ENCODE data around the gene TMEM14A.
"Not testable (repeated sequence)": the region's sequence is repeated elsewhere in the genome, so short reads cannot be mapped to it uniquely, and the experiment has no call there.

Gene TMEM14A, protein sequence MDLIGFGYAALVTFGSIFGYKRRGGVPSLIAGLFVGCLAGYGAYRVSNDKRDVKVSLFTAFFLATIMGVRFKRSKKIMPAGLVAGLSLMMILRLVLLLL
- total RNA-seq = 3.4 to 8.9 reads per million in 2 experiments

DNA sequence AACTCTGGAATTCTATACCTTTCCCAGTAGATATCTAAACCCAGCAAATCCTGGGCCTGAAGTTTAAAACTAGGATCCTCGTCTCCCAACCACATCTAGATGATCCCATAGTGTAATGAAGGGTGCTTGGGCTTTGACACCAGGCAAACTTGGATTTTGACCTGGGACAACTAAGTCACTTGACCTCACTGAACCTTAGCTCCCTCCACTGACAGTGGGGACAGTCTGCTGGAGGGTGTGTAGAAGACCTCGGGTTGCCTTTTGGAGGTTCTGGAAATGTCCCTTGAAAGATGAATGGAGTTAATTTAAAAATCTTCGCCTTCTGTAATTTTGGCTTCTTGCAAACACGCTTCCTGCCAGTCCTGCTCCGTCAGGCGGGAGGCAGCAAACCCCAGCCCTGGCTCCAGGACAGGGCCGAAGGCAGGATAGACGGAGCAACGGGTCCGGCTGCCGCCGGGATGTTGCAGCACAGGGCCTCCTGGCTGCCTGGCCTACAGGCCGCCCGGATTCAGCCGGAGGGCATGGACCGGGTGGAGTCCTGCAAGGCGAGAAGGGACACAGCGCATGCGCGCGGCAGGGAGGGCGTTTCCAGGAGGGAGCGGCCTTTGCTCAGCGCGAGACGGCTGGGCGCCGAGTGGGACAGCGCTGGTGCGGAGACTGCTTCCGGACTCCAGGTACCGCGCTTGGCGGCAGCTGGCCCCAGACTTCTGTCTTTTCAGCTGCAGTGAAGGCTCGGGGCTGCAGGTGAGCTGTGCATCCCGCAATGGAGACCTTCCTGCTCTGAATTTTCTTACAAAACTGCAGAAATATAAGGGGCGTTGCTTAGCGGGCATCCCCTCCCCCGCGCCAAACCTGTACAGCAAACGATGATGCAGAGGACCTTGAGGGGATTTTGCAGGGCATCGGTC, at the start of gene TMEM14A:
Gene TMEM14A (plus strand): TSS at position 612 of the 908 bp plus-strand sequence. CDS start 5,990 bp downstream, outside the sequence.
- DNase-seq (ENCODE audit: low read depth) = peak; percentile 82

DNA sequence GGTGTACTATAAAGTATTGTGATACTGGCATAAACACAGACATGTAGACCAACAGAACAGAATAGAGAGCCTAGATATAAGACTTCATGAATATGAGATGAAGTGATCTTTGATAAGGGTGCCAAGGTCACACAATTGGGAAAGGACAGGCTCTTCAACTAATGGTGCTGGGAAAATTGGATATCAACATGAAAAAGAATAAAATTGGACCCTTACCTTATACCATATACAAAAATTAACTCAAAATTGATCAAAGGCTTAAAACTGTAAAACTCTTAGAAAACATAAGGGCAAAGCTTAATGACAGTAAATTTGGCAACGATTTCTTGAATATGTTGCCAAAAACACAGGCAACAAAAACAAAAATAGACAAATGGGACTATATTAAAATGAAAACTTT, 49.3 kb upstream of the TMEM14A start:
- no peak for DNase-seq (ENCODE audit: low read depth)

DNA sequence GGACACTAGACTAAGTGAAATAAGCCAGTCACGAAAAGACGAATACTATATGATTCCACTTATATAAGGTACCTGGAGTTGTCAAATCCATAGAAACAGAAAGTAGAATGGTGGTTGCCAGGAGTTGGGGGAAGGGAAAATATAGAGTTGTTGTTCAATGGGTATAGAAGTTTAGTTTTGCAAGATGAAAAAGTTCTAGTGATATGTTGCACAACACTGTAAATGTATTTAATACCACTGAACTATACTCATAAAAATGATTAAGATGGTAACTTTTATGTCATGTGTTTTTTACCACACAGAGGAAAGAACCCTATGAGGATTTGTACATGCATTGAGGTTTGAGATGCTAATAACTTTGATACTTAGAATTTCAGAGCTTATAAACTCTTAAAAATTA, 48.1 kb upstream of the TMEM14A start:
- DNase-seq (ENCODE audit: low read depth) = no peak

DNA sequence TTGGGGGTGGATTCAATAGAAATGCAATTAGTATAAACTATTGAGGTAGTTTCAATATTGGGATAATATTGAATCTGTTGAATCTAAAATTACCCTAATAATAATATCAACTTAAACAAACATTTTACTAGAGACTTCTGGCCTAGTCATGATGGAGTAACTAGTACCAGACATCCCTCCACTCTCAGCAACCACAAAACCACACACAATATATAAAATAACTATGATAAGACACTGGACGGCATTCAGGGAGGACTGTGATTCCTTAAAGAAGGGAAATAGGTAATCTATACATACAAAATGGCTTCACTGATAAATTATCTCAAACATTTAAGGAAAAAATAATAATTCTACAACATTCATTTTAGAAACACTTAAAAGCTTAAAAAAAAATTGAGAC, 38.9 kb upstream of the TMEM14A start:
- no peak for DNase-seq (ENCODE audit: low read depth)

DNA sequence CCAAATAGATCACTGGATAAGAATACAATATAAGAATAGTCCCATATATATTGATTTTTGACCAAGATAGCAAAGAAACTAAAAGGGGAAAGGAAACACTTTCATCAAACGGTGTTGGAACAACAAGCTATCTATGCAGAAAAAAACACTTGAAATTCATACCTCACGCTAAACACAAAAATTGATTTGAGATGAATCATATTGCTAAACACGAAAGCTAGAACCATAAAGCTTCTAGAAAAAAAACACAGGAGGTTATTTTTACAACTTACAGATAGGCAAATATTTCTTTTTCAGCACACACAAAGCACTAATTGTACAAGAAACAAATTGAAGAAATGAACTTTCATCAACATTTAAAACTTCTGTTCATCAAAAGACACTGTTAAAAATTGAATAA, 36.7 kb upstream of the TMEM14A start:
- DNase-seq (ENCODE audit: low read depth) = no peak

GRCh38 chr6:52635049-52635577, 35.8 kb upstream of the TMEM14A start:
- DNase-seq (ENCODE audit: low read depth) = no peak

DNA sequence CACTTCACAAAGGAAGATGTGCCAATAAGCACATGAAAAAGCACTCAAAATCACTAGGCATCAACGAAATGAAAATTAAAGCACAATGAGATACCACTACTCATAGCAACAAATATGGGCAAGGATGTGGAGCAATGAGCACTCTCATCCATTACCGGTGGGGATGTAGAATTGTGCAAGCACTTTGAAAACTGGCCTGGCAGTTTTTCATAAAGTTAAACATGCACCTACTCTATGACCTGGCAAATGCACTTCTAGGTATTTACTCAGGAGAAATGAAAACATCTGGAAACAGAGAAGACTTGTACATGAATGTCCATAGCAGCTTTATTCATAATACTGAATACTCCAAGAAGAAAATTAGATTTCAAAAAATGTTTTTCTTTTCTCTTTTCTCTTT, 34.1 kb upstream of the TMEM14A start:
- no peak for DNase-seq (ENCODE audit: low read depth)

GRCh38 chr6:52639493-52639892, 31.4 kb upstream of the TMEM14A start:
- no peak for DNase-seq (ENCODE audit: low read depth)

DNA sequence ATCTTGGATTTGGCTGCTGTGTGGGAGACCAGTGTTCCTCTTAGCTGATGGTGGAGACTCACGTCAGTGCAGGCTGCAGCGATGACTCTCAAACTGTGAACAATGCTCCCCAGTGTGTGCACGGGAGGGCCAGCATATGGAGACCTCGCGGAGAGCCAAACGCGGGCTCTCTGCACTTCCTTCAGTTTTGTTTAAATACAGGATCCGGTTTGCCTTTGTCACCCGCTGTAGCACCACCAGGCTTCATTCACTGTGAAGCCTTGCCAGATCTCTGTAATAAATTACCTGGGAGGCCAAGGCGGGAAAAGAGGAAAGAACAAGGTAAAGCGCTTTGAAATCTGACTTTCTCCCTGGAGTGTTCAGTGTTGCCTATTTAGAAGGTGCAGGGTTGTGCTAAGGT, 30.7 kb upstream of the TMEM14A start:
- DNase-seq (ENCODE audit: low read depth) = no peak

DNA sequence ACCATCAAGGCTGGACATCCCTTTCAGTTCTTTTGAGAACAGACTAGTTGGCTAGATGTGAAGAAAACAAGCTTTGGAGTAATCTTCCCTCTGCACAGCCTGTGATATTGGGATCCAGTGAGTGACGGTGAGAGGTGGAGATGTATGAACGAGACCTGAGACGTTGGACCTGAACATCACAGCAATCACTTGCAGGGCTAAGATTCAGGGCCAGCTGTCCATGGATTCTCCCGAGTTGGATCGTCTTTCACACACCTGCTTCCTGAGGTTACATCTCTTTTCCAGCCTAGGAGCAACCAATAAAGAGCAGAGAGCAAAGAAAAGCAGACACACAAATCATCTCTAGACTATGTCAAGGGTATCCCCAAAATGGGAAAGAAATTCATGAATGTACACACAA, 30.0 kb upstream of the TMEM14A start:
- DNase-seq (ENCODE audit: low read depth) = no peak

DNA sequence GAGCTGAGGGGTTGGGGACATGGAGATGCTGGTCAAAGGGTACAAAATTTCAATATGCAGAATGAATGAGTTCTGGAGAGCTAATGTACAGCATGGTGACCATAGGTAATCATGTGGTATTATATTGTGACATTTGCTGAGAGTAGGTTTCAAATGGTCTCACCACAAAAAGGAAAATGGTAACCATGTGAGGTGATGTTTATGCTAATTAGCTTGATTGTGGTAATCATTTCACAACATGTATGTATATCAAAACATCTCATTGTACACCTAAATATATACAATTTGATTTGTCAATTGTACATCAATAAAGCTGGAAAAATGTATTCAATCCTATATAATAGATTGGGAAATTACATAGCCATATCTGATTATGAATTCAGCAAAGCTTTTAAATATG, 29.5 kb upstream of the TMEM14A start:
- no peak for DNase-seq (ENCODE audit: low read depth)

- DNase-seq (ENCODE audit: low read depth) = no peak
These were observed 29.1 kb upstream of the TMEM14A start for GRCh38 chr6:52641826-52642225.

DNA sequence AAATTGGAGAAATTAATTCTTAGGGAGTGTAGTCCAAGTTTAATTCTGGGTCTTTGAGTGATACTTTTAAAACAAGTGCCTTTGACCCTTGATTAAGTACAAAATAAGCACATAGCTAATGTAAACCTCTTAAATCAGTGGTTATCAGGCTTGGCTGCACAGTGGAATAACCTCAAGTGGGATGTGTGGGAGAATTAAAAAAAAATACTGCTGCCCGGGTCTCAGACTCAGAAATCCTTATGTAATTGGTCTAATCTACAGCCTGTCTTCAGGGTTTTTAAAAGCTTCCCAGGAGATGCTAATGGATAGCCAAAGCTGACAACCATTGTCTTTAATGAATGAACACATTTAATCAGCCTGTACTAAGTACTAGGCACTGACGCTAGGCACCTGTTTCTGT, 28.5 kb upstream of the TMEM14A start:
- no peak for DNase-seq (ENCODE audit: low read depth)

DNA sequence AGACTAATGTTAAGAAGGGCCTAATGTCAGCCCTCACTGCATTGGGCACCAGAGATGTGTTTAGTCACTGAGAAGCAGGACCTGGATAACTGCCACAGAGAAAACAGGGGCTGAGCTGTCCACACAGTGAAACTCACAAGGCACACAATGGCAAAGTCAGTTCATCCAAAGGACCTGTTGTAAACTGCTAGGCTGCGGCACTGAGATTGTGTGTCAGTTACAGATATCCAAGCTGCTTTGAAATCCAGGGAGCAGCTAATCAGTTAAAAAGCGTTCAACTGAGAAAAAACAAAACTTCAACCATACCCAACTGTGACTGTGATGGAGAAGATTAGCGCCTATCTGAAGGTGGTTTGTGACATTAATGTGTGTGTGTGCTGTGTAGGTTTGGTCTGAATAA, 27.8 kb upstream of the TMEM14A start:
- no peak for DNase-seq (ENCODE audit: low read depth)

- DNase-seq (ENCODE audit: low read depth) = no peak
These were observed 26.7 kb upstream of the TMEM14A start for GRCh38 chr6:52644253-52644652.

DNA sequence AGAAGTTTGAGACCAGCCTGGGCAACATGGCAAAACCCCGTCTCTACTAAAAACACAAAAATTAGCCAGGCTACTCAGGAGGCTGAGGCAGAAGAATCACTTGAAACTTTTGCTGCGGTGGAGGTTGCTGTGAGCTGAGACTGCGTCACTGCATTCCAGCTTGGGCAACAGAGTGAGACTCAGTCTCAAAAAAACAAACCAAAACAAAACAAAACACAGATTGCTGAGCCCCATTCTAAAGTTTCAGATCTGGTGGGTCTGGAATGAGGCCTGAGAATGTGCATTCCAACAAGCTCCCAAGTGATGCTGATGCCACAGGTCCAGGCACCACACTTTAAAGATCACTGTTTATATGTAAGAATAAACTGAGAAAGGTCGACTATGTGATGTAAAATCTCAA, 24.9 kb upstream of the TMEM14A start:
- no peak for DNase-seq (ENCODE audit: low read depth)

DNA sequence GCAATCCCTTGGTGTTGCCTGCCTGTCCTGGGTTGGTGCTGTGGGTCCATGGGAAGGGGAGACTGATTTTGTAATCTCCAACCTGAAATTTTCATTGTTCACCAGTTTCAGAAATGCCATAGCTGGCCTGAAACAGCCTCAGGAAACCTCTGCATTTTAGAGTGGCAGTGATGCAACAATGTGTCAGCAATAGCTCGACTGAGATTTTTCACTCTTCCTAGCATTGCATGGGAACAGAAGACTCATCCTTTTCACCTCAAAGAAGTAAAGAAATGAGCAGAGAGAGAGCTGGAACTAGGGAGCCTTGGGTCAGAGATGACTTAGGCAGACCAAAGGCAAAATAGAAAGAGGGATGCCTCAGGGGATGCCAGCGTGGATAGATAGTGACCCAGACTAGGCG, 23.7 kb upstream of the TMEM14A start:
- DNase-seq (ENCODE audit: low read depth) = no peak

DNA sequence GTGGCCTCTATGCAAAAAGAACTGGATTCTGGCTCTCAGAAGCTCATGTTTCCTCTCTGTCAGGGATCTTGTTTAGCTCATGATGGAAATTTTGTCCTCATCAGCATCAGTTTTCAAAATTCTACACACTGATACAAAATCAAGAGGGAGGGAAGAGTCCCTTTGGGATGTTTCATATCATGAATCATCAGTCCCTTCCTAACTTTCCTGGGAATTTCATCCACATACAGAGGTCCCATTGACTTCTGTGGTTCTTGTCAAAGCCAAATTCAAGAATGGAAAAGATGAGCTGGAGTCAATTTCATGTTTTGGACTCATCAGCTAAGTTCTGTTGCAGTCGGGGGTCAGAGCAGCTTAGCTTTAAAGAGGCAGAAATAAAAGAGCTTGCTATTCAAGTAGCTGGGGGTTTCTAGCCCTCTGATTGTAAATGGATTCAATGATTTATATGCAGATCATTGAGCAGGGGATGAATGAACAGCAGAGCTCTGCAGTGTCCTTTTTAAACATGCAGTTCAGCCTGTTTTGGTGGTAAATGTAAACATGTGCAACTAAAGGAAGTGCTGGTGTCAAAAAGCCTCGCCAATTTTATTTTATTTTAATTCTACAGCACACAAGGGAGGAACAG, 21.3 kb upstream of the TMEM14A start:
- DNase-seq (ENCODE audit: low read depth) = no peak

- no peak for DNase-seq (ENCODE audit: low read depth)
These were observed 20.0 kb upstream of the TMEM14A start for GRCh38 chr6:52650941-52651340.

- no peak for DNase-seq (ENCODE audit: low read depth)
These were observed 17.8 kb upstream of the TMEM14A start for GRCh38 chr6:52653151-52653550.

GRCh38 chr6:52654007-52654406, 16.9 kb upstream of the TMEM14A start:
- DNase-seq (ENCODE audit: low read depth) = no peak

DNA sequence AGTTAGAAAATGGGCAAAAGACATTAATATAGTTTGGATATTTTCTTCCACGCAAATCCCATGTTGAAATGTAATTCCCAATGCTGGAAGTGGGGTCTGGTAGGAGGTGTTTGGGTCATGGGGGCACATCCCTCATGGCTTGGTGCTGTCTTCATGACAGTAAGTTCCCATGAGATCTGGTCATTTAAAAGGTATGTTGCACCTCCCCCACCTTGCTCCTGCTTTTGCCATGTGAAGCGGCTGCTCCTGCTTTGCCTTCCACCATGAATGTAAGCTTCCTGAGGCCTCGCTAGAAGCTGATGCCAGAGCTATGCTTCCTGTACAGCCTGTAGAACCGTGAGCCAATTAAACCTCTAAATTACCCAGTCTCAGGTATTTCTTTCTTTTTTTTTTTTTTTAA, 16.3 kb upstream of the TMEM14A start:
- no peak for DNase-seq (ENCODE audit: low read depth)

- DNase-seq (ENCODE audit: low read depth) = not testable (repeated sequence)
These were observed 15.0 kb upstream of the TMEM14A start for GRCh38 chr6:52655941-52656340.

Data from T follicular helper cell (primary cell).